Calu3 (cell line): ENCODE results near the gene ELAVL2. TPM values are rescaled to one million over a fixed set of nuclear protein-coding genes. Genes with fewer than 3 reads are reported as not detected.
"Not testable (repeated sequence)": the region's sequence is repeated elsewhere in the genome, so short reads cannot be mapped to it uniquely, and the experiment has no call there.

Source experiments
- BruUV-seq: library from RNA; stranded (reverse); fragments of 400-500 nt; replicated peaks from 2 replicates; lab custom pipeline; 2021; lab: Mats Ljungman, UMichigan
- CTCF ChIA-PET: fragments of 300-600 bp; sonication (Branson Sonifier 250); formaldehyde crosslinking; loops from one replicate; lab custom pipeline; 2022; ENCODE audit warnings: antibody characterized with exemption; lab: Charles Lee
- DNase-seq: peaks from one replicate; pipeline ENCODE4 v3.0.0; 2022
- H3K27ac Mint-ChIP-seq: one replicate; pipeline ENCODE4 v1.8.0; 2022; ENCODE audit warnings: mixed read lengths; ENCODE audit not compliant: unreplicated experiment
- H3K27me3 Mint-ChIP-seq: one replicate; pipeline ENCODE4 v1.8.0; 2022; ENCODE audit warnings: mixed read lengths; ENCODE audit not compliant: unreplicated experiment
- H3K36me3 Mint-ChIP-seq: one replicate; pipeline ENCODE4 v1.8.0; 2022; ENCODE audit warnings: mild to moderate bottlenecking, moderate library complexity, mixed read lengths; ENCODE audit not compliant: insufficient read depth, unreplicated experiment
- H3K4me1 Mint-ChIP-seq: one replicate; pipeline ENCODE4 v1.8.0; 2022; ENCODE audit warnings: mild to moderate bottlenecking, low read depth, mixed read lengths; ENCODE audit not compliant: unreplicated experiment
- H3K4me3 Mint-ChIP-seq: one replicate; pipeline ENCODE4 v1.8.0; 2022; ENCODE audit warnings: mild to moderate bottlenecking, low read depth, moderate library complexity, mixed read lengths; ENCODE audit not compliant: unreplicated experiment
- H3K9me3 Mint-ChIP-seq: one replicate; pipeline ENCODE4 v1.8.0; 2022; ENCODE audit warnings: low read depth, mixed read lengths; ENCODE audit not compliant: unreplicated experiment
- intact Hi-C: fragments of 100-400 bp; cut with micrococcal nuclease; formaldehyde crosslinking; loops from one replicate; pipeline ENCODE4 v1.10.0; 2022; ENCODE audit not compliant: unreplicated experiment
- total RNA-seq: library from RNA; stranded (reverse); gene quantifications from 2 replicates; pipeline ENCODE4 v1.2.3, GENCODE V29; 2022
- TF ChIP-seq, protein P1 (sequence below): fragments of 200-600 bp; IDR thresholded peaks from one replicate; pipeline ENCODE4 v1.8.0; 2022; ENCODE audit warnings: antibody characterized with exemption; ENCODE audit not compliant: unreplicated experiment

The ELAVL2 gene
- total RNA-seq, 1 experiment from 2014 or later: not detected

DNA sequence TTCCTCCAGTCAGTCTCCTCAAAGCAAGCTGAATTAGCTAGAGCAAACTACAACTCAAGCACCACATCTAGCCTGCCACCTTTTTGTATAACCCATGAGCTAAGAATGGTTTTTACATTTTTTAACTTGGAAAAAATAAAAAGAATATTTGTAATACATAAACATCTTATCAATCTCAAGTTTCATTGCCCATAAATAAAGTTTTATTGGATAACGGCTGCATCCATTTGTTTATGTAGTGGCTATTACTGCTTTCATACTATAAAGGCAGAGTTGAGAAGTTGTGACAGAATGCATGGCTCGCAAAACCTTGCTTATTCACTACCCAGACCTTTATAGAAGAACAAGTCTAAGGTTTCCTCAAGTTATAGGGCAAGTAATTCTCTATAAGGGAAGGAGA lies 95.7 kb downstream of the ELAVL2 start:
- intact Hi-C loops: no loop called here
- no peak for DNase-seq
- H3K4me1 Mint-ChIP-seq: no peaks in the 10 kb centered on the region
- BruUV-seq: no TSS peak
- TF ChIP-seq, protein P1, sequence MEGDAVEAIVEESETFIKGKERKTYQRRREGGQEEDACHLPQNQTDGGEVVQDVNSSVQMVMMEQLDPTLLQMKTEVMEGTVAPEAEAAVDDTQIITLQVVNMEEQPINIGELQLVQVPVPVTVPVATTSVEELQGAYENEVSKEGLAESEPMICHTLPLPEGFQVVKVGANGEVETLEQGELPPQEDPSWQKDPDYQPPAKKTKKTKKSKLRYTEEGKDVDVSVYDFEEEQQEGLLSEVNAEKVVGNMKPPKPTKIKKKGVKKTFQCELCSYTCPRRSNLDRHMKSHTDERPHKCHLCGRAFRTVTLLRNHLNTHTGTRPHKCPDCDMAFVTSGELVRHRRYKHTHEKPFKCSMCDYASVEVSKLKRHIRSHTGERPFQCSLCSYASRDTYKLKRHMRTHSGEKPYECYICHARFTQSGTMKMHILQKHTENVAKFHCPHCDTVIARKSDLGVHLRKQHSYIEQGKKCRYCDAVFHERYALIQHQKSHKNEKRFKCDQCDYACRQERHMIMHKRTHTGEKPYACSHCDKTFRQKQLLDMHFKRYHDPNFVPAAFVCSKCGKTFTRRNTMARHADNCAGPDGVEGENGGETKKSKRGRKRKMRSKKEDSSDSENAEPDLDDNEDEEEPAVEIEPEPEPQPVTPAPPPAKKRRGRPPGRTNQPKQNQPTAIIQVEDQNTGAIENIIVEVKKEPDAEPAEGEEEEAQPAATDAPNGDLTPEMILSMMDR: no peak
- no peaks in the 10 kb centered on the region for H3K36me3 Mint-ChIP-seq
- H3K9me3 Mint-ChIP-seq: no peaks in the 10 kb centered on the region
- H3K27ac Mint-ChIP-seq: no peak overlapping the region
- CTCF ChIA-PET: no interaction called here
- H3K27me3 Mint-ChIP-seq: no peaks in the 10 kb centered on the region
- no peak overlapping the region for H3K4me3 Mint-ChIP-seq

DNA sequence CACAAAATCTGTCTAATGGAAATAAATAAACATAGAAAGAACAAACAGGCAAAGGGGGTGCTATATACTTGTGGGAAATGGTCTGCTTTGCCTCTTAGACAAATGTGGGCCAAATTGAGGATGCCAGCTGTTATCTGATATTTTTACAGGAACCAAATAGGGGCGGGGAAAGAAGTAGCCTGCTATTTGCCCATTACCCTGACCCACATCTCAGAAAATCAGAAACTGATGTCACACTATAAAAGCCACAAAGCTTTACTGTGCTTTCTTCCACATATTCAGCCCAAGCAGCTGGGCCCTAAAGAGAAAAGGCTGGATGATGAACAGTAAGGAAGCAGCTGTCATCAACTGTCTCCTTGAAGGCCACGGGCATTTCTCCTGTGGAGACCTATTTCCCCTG lies 97.3 kb downstream of the ELAVL2 start:
- Mint-ChIP-seq H3K4me1 (no peaks in the 10 kb centered on the region), H3K36me3 (no peaks in the 10 kb centered on the region), H3K4me3 (no peak overlapping the region), H3K9me3 (peaks cover under 1% of the 10 kb centered on the region), H3K27me3 (no peaks in the 10 kb centered on the region), H3K27ac (no peak overlapping the region)
- CTCF ChIA-PET: no interaction called here
- intact Hi-C loops: no loop called here
- TF ChIP-seq, protein P1: no peak
- BruUV-seq: no TSS peak
- DNase-seq: no peak

DNA sequence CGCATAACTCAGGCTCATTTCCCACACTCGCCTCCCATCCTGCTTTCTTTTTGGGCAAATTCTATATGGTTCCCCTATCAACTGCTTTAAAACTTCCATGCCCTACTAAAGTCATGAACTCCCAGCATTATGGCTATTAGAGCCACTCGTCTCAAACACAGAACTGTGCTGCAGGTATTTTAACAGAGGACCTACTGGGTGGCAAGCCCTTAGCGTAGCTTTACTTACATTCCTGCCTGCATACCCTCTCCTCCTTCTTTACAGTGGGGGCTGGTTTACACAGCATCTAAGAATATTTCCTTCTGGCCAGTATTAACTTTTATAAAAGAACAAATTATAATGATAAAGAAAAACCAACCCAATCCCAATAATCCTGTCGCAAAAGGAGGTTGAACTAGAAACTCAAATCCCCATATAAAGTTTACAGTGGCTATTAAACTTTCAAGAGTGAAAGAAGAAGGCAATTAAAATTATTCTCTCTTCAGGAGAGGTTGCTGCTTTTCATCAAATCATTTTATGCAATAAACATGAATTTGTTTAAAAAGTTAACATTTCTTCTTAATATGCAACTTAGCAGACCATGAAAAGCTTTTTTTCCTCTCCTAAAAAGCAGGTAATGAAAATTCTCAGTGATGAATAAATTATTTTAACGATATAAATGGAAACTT lies 100.6 kb downstream of the ELAVL2 start:
- H3K9me3 Mint-ChIP-seq: peaks cover 3% of the 10 kb centered on the region
- CTCF ChIA-PET: no interaction called here
- H3K4me1 Mint-ChIP-seq: no peaks in the 10 kb centered on the region
- no peaks in the 10 kb centered on the region for H3K36me3 Mint-ChIP-seq
- no peak overlapping the region for H3K27ac Mint-ChIP-seq
- H3K27me3 Mint-ChIP-seq: no peaks in the 10 kb centered on the region
- DNase-seq: no peak
- intact Hi-C loops: no loop called here
- no TSS peak for BruUV-seq
- no peak overlapping the region for H3K4me3 Mint-ChIP-seq
- TF ChIP-seq, protein P1: no peak

DNA sequence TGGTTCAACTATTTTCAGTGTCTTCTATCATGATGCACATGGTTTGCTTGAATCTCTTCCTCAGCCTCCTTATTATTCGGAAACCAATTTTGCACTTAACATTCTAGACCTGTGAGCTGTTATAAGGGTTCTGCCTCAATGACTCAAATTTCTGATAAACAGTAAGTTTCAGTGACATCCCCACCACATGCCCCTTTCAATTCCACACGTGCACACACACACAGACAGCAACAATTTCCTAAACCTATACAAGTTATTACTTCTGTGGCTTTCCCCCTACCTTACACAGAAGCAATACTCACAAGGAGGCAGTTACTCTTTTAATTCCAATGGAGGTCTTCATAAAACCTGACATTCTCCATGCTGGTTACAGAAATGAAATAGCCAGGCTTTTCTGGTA lies 102.4 kb downstream of the ELAVL2 start:
- H3K36me3 Mint-ChIP-seq: no peaks in the 10 kb centered on the region
- CTCF ChIA-PET: no interaction called here
- peaks cover 3% of the 10 kb centered on the region for H3K9me3 Mint-ChIP-seq
- H3K27ac Mint-ChIP-seq: no peak overlapping the region
- H3K4me1 Mint-ChIP-seq: no peaks in the 10 kb centered on the region
- no peak overlapping the region for H3K4me3 Mint-ChIP-seq
- TF ChIP-seq, protein P1: no peak
- intact Hi-C loops: no loop called here
- no peak for DNase-seq
- H3K27me3 Mint-ChIP-seq: no peaks in the 10 kb centered on the region
- BruUV-seq: no TSS peak

DNA sequence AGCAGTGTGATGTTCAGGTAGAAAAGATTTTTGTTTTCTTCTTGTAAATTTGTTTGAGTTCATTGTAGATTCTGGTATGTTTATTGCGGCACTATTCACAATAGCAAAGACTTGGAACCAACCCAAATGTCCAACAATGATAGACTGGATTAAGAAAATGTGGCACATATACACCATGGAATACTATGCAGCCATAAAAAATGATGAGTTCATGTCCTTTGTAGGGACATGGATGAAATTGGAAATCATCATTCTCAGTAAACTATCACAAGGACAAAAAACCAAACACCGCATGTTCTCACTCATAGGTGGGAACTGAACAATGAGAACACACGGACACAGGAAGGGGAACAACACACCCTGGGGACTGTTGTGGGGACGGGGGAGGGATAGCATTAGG lies 103.0 kb downstream of the ELAVL2 start:
- CTCF ChIA-PET, H3K27ac Mint-ChIP-seq, H3K27me3 Mint-ChIP-seq, H3K36me3 Mint-ChIP-seq, DNase-seq, intact Hi-C loops, BruUV-seq, H3K9me3 Mint-ChIP-seq, H3K4me1 Mint-ChIP-seq, H3K4me3 Mint-ChIP-seq: not testable (repeated sequence)
